ENCODE results near the gene RBM38.

Gene RBM38

GRCh38 chr20:57457243-57458095 lies 66.3 kb downstream of the RBM38 start:
- no peak for DNase-seq

GRCh38 chr20:57458400-57459160 lies 67.4 kb downstream of the RBM38 start:
- DNase-seq, result no peak

Measured in CD4-positive, alpha-beta T cell treated with Interleukin-4 for 4 hours (primary cell).